Measurements from ENCODE around the gene SPAG9. TPM values are rescaled to one million over a fixed set of nuclear protein-coding genes. Genes with fewer than 3 reads are reported as not detected.

Gene SPAG9
- total and polyA plus RNA-seq, 5 donors from 2014 or later, result 4.7 to 98.4 (median 6.0) TPM

DNA sequence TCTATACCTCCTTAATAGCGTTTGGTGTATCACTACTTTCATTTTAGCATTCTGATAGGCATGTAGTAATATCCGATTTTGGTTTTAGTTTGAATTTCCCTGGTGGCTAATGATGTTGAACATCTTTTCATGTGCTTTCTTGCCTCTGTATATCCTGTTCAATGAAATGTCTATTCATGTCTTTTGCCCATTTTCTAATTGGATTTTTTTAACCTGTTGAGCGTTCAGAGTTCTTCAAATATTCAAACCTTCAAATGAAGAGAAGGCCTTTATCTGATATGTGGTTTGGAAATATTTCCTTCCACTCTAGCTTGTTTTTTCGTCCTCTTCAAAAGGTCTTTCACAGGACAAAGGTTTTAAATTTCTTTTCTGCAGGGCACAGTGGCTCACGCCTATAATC lies 30.3 kb upstream of the SPAG9 start:
- Histone ChIP-seq H3K4me1 (ENCODE audit: control insufficient read depth, insufficient read depth, low read length, poor library complexity, severe bottlenecking) (peaks cover 18% of the 10 kb centered on the region), H3K36me3 (ENCODE audit: control insufficient read depth, insufficient read depth, low read length) (no peaks in the 10 kb centered on the region), H3K4me3 (ENCODE audit: low read depth, low read length) (no peak overlapping the region), H3K27me3 (ENCODE audit: control insufficient read depth, insufficient read depth, low read length) (no peaks in the 10 kb centered on the region), H3K27ac (ENCODE audit: insufficient read depth, low read length, poor library complexity, severe bottlenecking) (no peak overlapping the region), H3K9me3 (ENCODE audit: control insufficient read depth in 2 of 2, low read length in 2 of 2) (no peaks in the 10 kb centered on the region)
- Mint-ChIP-seq H3K9me3 (no peaks in the 10 kb centered on the region), H3K27ac (no peak overlapping the region), H3K4me1 (peaks cover 0 to 6% (median 4%) of the 10 kb centered on the region in 4 donors), H3K4me3 (no peak overlapping the region), H3K36me3 (peaks cover under 1% of the 10 kb centered on the region), H3K27me3 (no peaks in the 10 kb centered on the region)
- no peak for ATAC-seq (ENCODE audit: low read depth in 2 of 2)
- DNase-seq, result no peak

DNA sequence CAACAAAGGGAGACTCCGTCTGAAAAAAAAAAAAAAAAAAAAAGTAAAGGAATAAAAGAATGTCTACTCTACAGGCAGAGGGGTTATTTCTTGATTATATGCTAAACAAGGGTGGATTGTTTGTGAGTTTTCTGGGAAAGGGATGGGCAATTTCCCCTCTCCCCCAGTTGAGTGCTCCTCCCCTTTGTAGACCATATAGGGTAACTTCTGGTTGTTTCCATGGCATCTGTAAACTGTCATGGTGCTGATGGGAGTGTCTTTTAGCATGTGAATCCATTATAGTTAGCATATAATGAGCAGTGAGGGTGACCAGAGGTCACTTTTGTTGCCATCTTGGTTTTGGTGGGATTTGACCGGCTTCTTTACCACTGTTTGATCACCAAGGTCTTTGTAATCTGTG lies 28.5 kb upstream of the SPAG9 start:
- no peaks in the 10 kb centered on the region for H3K36me3 ChIP-seq (ENCODE audit: control insufficient read depth, insufficient read depth, low read length)
- DNase-seq, result no peak
- Mint-ChIP-seq H3K9me3 (no peaks in the 10 kb centered on the region), H3K4me3 (no peak overlapping the region), H3K4me1 (peaks cover 0 to 3% (median 0%) of the 10 kb centered on the region in 4 donors), H3K36me3 (no peaks in the 10 kb centered on the region), H3K27ac (no peak overlapping the region), H3K27me3 (no peaks in the 10 kb centered on the region)
- ATAC-seq (ENCODE audit: low read depth in 2 of 2), result no peak
- no peaks in the 10 kb centered on the region for H3K27me3 ChIP-seq (ENCODE audit: control insufficient read depth, insufficient read depth, low read length)
- H3K27ac ChIP-seq (ENCODE audit: insufficient read depth, low read length, poor library complexity, severe bottlenecking), result no peak overlapping the region
- H3K4me3 ChIP-seq (ENCODE audit: low read depth, low read length), result no peak overlapping the region
- no peaks in the 10 kb centered on the region for H3K9me3 ChIP-seq (ENCODE audit: control insufficient read depth in 2 of 2, low read length in 2 of 2)
- H3K4me1 ChIP-seq (ENCODE audit: control insufficient read depth, insufficient read depth, low read length, poor library complexity, severe bottlenecking), result peaks cover 11% of the 10 kb centered on the region

DNA sequence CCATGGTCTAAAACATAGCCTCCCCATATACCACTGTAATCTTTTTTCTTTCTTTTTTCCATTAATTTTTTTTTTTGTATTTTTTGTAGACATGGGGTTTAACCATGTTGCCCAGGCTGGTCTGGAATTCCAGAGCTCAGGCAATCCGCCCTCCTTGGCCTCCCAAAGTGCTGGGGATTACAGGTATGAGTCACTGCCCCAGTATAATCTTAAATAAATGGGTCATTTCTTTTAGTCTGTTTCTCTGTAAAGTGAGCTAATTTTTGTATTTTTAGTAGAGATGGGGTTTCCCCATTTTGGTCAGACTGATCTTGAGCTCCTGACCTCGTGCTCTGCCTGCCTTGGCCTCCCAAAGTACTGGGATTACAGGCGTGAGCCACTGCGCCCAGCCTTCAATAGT lies 27.0 kb upstream of the SPAG9 start:
- H3K36me3 ChIP-seq (ENCODE audit: control insufficient read depth, insufficient read depth, low read length), result no peaks in the 10 kb centered on the region
- no peak overlapping the region for H3K4me3 Mint-ChIP-seq
- ATAC-seq (ENCODE audit: low read depth in 2 of 2), result no peak
- no peak overlapping the region for H3K27ac Mint-ChIP-seq
- no peak for DNase-seq
- peaks cover 0 to 3% (median 0%) of the 10 kb centered on the region in 4 donors for H3K4me1 Mint-ChIP-seq
- no peak overlapping the region for H3K27ac ChIP-seq (ENCODE audit: insufficient read depth, low read length, poor library complexity, severe bottlenecking)
- H3K27me3 ChIP-seq (ENCODE audit: control insufficient read depth, insufficient read depth, low read length), result no peaks in the 10 kb centered on the region
- H3K27me3 Mint-ChIP-seq, result no peaks in the 10 kb centered on the region
- no peak overlapping the region for H3K4me3 ChIP-seq (ENCODE audit: low read depth, low read length)
- peaks cover 2% of the 10 kb centered on the region for H3K4me1 ChIP-seq (ENCODE audit: control insufficient read depth, insufficient read depth, low read length, poor library complexity, severe bottlenecking)
- no peaks in the 10 kb centered on the region for H3K36me3 Mint-ChIP-seq
- H3K9me3 Mint-ChIP-seq, result no peaks in the 10 kb centered on the region
- H3K9me3 ChIP-seq (ENCODE audit: control insufficient read depth in 2 of 2, low read length in 2 of 2), result no peaks in the 10 kb centered on the region

DNA sequence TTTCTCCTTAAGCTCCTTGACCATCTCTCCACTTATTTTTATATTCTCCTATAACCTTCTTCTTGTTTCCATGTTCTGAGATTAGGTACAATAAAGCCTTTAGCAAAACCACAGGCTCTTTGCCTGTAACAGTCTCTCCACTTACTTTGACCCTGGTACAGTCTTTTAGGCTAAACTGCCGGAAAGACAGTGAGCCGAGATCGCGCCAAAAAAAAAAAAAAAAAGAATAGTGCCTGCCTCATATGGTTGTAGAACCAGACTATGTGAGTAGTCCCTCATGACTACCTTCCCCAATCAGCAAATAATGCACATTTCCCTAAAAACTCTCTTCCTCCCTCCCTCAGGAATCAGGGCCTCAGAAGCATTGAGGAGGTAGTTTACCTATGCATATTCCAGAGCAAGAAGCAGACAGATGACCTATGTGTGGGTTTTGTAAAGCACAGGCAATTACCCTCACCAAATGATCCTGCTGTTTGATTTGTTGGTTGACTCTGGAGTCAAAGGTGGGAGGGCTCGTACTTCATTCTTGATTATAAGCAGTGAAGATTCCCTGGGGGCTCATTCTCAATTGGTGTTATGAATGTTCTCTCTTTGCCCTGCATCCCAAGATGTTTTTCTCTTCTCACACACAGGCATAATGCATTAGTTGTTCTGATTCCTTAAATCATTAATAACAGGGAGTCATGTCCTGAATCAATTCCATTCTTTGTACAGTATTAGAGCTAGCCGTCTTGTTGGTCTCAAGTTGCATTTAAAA lies 23.8 kb upstream of the SPAG9 start:
- Mint-ChIP-seq H3K9me3 (no peaks in the 10 kb centered on the region), H3K4me1 (peaks cover 0 to 3% (median 0%) of the 10 kb centered on the region in 4 donors), H3K4me3 (no peak overlapping the region), H3K27me3 (no peaks in the 10 kb centered on the region), H3K36me3 (no peaks in the 10 kb centered on the region), H3K27ac (no peak overlapping the region)
- H3K36me3 ChIP-seq (ENCODE audit: control insufficient read depth, insufficient read depth, low read length), result no peaks in the 10 kb centered on the region
- no peaks in the 10 kb centered on the region for H3K9me3 ChIP-seq (ENCODE audit: control insufficient read depth in 2 of 2, low read length in 2 of 2)
- ATAC-seq (ENCODE audit: low read depth in 2 of 2) (no peak), DNase-seq (no peak)
- H3K27ac ChIP-seq (ENCODE audit: insufficient read depth, low read length, poor library complexity, severe bottlenecking), result no peak overlapping the region
- H3K4me3 ChIP-seq (ENCODE audit: low read depth, low read length), result no peak overlapping the region
- no peaks in the 10 kb centered on the region for H3K27me3 ChIP-seq (ENCODE audit: control insufficient read depth, insufficient read depth, low read length)
- H3K4me1 ChIP-seq (ENCODE audit: control insufficient read depth, insufficient read depth, low read length, poor library complexity, severe bottlenecking), result no peaks in the 10 kb centered on the region

DNA sequence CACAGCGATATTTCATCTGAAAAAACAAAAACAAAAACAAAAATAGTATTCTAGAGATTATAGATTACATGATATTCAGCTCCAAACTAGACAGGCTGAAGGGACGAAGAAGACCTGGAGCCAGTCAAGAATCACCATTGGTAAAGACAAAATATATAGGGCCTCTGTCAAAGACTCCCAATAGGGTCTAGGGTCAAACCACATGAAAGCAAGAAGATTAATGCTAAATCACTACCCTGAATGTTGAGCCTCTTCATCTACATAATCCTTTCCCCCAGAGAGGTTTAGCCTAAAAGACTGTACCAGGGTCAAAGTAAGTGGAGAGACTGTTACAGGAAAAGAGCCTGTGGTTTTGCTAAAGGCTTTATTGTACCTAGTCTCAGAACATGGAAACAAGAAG lies 21.9 kb upstream of the SPAG9 start:
- no peaks in the 10 kb centered on the region for H3K36me3 ChIP-seq (ENCODE audit: control insufficient read depth, insufficient read depth, low read length)
- Mint-ChIP-seq H3K4me1 (peaks cover 0 to 3% (median 0%) of the 10 kb centered on the region in 4 donors), H3K27ac (no peak overlapping the region), H3K4me3 (no peak overlapping the region), H3K9me3 (no peaks in the 10 kb centered on the region), H3K27me3 (no peaks in the 10 kb centered on the region), H3K36me3 (no peaks in the 10 kb centered on the region)
- DNase-seq, result no peak
- no peak for ATAC-seq (ENCODE audit: low read depth in 2 of 2)
- no peaks in the 10 kb centered on the region for H3K27me3 ChIP-seq (ENCODE audit: control insufficient read depth, insufficient read depth, low read length)
- no peak overlapping the region for H3K4me3 ChIP-seq (ENCODE audit: low read depth, low read length)
- no peak overlapping the region for H3K27ac ChIP-seq (ENCODE audit: insufficient read depth, low read length, poor library complexity, severe bottlenecking)
- no peaks in the 10 kb centered on the region for H3K9me3 ChIP-seq (ENCODE audit: control insufficient read depth in 2 of 2, low read length in 2 of 2)
- no peaks in the 10 kb centered on the region for H3K4me1 ChIP-seq (ENCODE audit: control insufficient read depth, insufficient read depth, low read length, poor library complexity, severe bottlenecking)

DNA sequence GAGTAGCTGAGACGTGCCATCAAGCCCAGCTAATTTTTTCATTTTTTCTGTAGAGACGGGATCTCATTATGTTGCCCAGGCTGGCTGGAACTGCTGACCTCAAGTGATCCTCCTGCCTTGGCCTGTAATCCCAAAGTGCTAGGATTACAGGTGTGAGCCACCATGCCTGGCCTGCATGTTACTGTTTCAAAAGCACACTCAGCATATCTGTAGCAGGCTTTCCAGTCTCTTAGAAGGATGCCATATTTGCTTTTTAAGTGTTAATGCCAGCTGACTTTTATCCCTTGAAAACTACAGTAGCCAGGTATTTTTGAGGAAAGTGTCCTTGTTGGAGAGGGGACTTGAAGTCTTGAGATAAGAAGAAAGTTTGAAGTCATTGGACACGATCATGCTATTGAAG lies 15.3 kb upstream of the SPAG9 start:
- no peak overlapping the region for H3K27ac ChIP-seq (ENCODE audit: insufficient read depth, low read length, poor library complexity, severe bottlenecking)
- H3K27me3 ChIP-seq (ENCODE audit: control insufficient read depth, insufficient read depth, low read length), result no peaks in the 10 kb centered on the region
- H3K4me3 ChIP-seq (ENCODE audit: low read depth, low read length), result no peak overlapping the region
- no peaks in the 10 kb centered on the region for H3K36me3 ChIP-seq (ENCODE audit: control insufficient read depth, insufficient read depth, low read length)
- Mint-ChIP-seq H3K27me3 (peaks cover 5% of the 10 kb centered on the region), H3K36me3 (no peaks in the 10 kb centered on the region), H3K4me1 (no peaks in the 10 kb centered on the region), H3K9me3 (peaks cover 0 to 2% (median 0%) of the 10 kb centered on the region in 7 donors), H3K27ac (no peak overlapping the region), H3K4me3 (no peak overlapping the region)
- ATAC-seq (ENCODE audit: low read depth in 2 of 2) (no peak), DNase-seq (no peak)
- no peaks in the 10 kb centered on the region for H3K9me3 ChIP-seq (ENCODE audit: control insufficient read depth in 2 of 2, low read length in 2 of 2)
- no peaks in the 10 kb centered on the region for H3K4me1 ChIP-seq (ENCODE audit: control insufficient read depth, insufficient read depth, low read length, poor library complexity, severe bottlenecking)

DNA sequence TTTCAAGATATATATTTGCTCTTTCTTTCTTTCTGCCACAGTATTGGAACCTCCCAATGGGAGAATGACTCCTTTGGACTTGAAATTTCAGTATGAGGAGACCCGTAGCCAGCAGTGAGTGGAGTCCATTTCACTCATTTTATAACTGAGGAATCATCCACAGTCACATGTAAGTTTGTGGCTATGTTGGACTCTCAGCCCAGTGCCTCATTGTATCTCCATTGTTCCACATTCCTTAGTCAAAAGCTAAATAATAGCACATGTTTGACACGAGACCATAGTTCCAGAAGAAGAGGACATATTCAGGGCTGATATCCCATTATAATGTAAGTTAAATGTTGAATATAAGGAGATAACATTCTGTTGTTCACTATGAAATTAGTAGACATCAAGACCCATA lies 12.7 kb upstream of the SPAG9 start:
- H3K27me3 Mint-ChIP-seq, result peaks cover 5% of the 10 kb centered on the region
- Histone ChIP-seq H3K4me3 (ENCODE audit: low read depth, low read length) (no peak overlapping the region), H3K36me3 (ENCODE audit: control insufficient read depth, insufficient read depth, low read length) (no peaks in the 10 kb centered on the region), H3K4me1 (ENCODE audit: control insufficient read depth, insufficient read depth, low read length, poor library complexity, severe bottlenecking) (no peaks in the 10 kb centered on the region), H3K9me3 (ENCODE audit: control insufficient read depth in 2 of 2, low read length in 2 of 2) (no peaks in the 10 kb centered on the region), H3K27me3 (ENCODE audit: control insufficient read depth, insufficient read depth, low read length) (no peaks in the 10 kb centered on the region), H3K27ac (ENCODE audit: insufficient read depth, low read length, poor library complexity, severe bottlenecking) (no peak overlapping the region)
- H3K36me3 Mint-ChIP-seq, result no peaks in the 10 kb centered on the region
- no peak overlapping the region for H3K27ac Mint-ChIP-seq
- DNase-seq (no peak), ATAC-seq (ENCODE audit: low read depth in 2 of 2) (no peak)
- no peak overlapping the region for H3K4me3 Mint-ChIP-seq
- H3K9me3 Mint-ChIP-seq, result peaks cover 0 to 2% (median 0%) of the 10 kb centered on the region in 7 donors
- H3K4me1 Mint-ChIP-seq, result no peaks in the 10 kb centered on the region

DNA sequence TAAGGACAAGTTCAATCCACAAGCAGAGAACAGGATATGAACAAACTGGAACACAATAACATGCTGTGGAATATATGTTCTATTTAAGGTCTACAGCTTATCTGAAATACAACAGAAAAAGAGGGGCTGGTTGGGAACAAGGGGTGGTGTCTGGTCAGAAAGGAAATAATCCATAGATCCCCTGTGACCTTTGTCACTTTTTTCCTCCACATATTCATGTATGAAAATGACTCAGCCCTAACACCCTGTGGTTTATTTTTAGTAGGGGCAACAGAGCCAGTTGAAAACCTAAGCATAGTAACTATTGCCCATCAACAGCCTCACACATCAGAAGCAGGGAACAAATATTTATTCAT lies 12.3 kb upstream of the SPAG9 start:
- no peak overlapping the region for H3K27ac Mint-ChIP-seq
- Histone ChIP-seq H3K4me3 (ENCODE audit: low read depth, low read length) (no peak overlapping the region), H3K27ac (ENCODE audit: insufficient read depth, low read length, poor library complexity, severe bottlenecking) (no peak overlapping the region), H3K9me3 (ENCODE audit: control insufficient read depth in 2 of 2, low read length in 2 of 2) (no peaks in the 10 kb centered on the region), H3K36me3 (ENCODE audit: control insufficient read depth, insufficient read depth, low read length) (no peaks in the 10 kb centered on the region), H3K4me1 (ENCODE audit: control insufficient read depth, insufficient read depth, low read length, poor library complexity, severe bottlenecking) (no peaks in the 10 kb centered on the region), H3K27me3 (ENCODE audit: control insufficient read depth, insufficient read depth, low read length) (no peaks in the 10 kb centered on the region)
- no peaks in the 10 kb centered on the region for H3K4me1 Mint-ChIP-seq
- peaks cover 5% of the 10 kb centered on the region for H3K27me3 Mint-ChIP-seq
- no peak for DNase-seq
- H3K4me3 Mint-ChIP-seq, result no peak overlapping the region
- ATAC-seq (ENCODE audit: low read depth in 2 of 2), result no peak
- H3K36me3 Mint-ChIP-seq, result no peaks in the 10 kb centered on the region
- peaks cover 0 to 2% (median 0%) of the 10 kb centered on the region in 7 donors for H3K9me3 Mint-ChIP-seq

Data from CD4-positive, CD25-positive, alpha-beta regulatory T cell (primary cell).